Lung (tissue), 12 donors: ENCODE measurements around the gene HSPG2. TPM values are rescaled to one million over a fixed set of nuclear protein-coding genes. Genes with fewer than 3 reads are reported as not detected.

Experiments used
- ATAC-seq: fragments of 200-7000 bp; cut with Tn5 transposase; one replicate; pipeline ENCODE4 v1.9.1; 2020; ENCODE audit warnings: moderate number of reproducible peaks; ENCODE audit not compliant: insufficient read depth, low FRiP score
- DNase-seq, 3 donors: peaks; one replicate each; pipeline ENCODE4 v3.0.0-alpha.2; 2013 to 2017
- H3K27ac ChIP-seq, 2 donors: one replicate each; pipeline ENCODE4 v1.5.1; 2013; ENCODE audit warnings: mild to moderate bottlenecking in 2 of 2, moderate library complexity in 2 of 2, control low read depth in 1 of 2, inconsistent platforms in 1 of 2, low read depth in 1 of 2, low read length in 1 of 2
- H3K27me3 ChIP-seq, 3 donors: one replicate each; pipeline ENCODE4 v1.5.1; 2013; ENCODE audit warnings: low read length in 2 of 3; ENCODE audit not compliant: control insufficient read depth in 3 of 3, insufficient read depth in 3 of 3
- H3K36me3 ChIP-seq, 4 donors: one replicate each; pipeline ENCODE4 v1.5.1; 2013; ENCODE audit warnings: low read length in 4 of 4, mild to moderate bottlenecking in 1 of 4, moderate library complexity in 1 of 4; ENCODE audit not compliant: control insufficient read depth in 4 of 4, insufficient read depth in 4 of 4
- H3K4me1 ChIP-seq, 5 donors: one replicate each; pipeline ENCODE4 v1.5.1; 2013; ENCODE audit warnings: low read length in 5 of 5, mild to moderate bottlenecking in 2 of 5, moderate library complexity in 1 of 5; ENCODE audit not compliant: control insufficient read depth in 5 of 5, insufficient read depth in 5 of 5
- H3K4me3 ChIP-seq: one replicate; pipeline ENCODE4 v1.5.1; 2013; ENCODE audit warnings: mild to moderate bottlenecking, control low read depth, moderate library complexity
- H3K9ac ChIP-seq, 2 donors: one replicate each; pipeline ENCODE4 v1.5.1; 2013; ENCODE audit warnings: low read length in 2 of 2, control low read depth in 1 of 2; ENCODE audit not compliant: insufficient read depth in 1 of 2
- H3K9me3 ChIP-seq, 4 donors: one replicate each; pipeline ENCODE4 v1.5.1; 2013; ENCODE audit warnings: low read length in 3 of 4, mild to moderate bottlenecking in 1 of 4, moderate library complexity in 1 of 4; ENCODE audit not compliant: control insufficient read depth in 4 of 4, insufficient read depth in 3 of 4
- CTCF ChIP-seq: IDR thresholded peaks from 2 replicates; pipeline ENCODE4 v1.5.1; 2012; ENCODE audit warnings: mild to moderate bottlenecking; ENCODE audit errors: control extremely low read depth, extremely low read depth
- WGBS, 2 donors: extraction: QIAGEN DNeasy Blood & Tissue Kit; methylation state at CpG; one replicate each; pipeline ENCODE4 v1.1.7; 2013; 5-methylcytosine and 5-hydroxymethylcytosine counted together
- polyA plus RNA-seq, 2 donors: library from polyadenylated mRNA; stranded (reverse); fragments of 200-250 nt; gene quantifications; one replicate each; pipeline ENCODE4 v1.2.1, GENCODE V29; 2013
- total RNA-seq, 2 donors: library from RNA; depleted of rRNA in 1 of 2; stranded (reverse); fragments of >200 nt in 1 of 2; gene quantifications; one replicate each; pipeline ENCODE4 v1.2.1, GENCODE V29; 2014 to 2021
- donor health status: control.
- donor health status: control.
- donor health status: Bipolar disorder and iron deficiency.
- donor health status: healthy.
- donor health status: DM: yes; HTN: yes; CAD: no.

Gene HSPG2
- total and polyA plus RNA-seq, 4 donors: 58.0 to 335 (median 140) TPM

GRCh38 chr1:21830792-21831453, 106.2 kb downstream of the HSPG2 start:
- no peak for DNase-seq
- no peak overlapping the region for H3K4me3 ChIP-seq
- H3K36me3 ChIP-seq: peaks cover 30 to 69% (median 38%) of the 10 kb centered on the region in 4 donors
- peaks cover 0 to 11% (median 4%) of the 10 kb centered on the region in 4 donors for H3K9me3 ChIP-seq
- TF ChIP-seq CTCF: no peak
- no peak overlapping the region for H3K9ac ChIP-seq
- H3K4me1 ChIP-seq: no peaks in the 10 kb centered on the region
- WGBS, 2 donors: 95 to 96% methylated on average over 15 to 23 of the region's 23 CpGs
- H3K27ac ChIP-seq: no peak overlapping the region
- no peak for ATAC-seq
- H3K27me3 ChIP-seq: no peaks in the 10 kb centered on the region

DNA sequence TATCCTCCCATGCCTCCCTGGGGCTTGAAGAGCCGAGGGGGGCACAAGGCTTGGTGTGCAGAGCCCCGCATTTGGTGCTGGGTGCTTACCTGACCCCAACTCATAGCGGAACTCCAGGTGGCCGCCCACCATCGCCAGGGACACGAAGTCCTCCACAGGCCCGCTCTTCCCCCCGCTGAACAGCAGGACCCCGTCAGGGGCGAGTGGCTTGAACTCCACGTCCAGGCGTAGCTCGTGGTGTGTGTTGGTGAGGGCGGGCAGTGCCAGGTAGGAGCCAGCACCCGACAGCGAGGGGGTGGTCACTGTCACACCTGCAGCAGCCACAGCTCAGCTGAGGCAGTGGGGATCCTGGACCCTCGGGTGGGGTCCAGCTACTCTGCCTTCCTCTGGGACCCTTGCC, 107.8 kb downstream of the HSPG2 start:
- no peak for ATAC-seq
- Histone ChIP-seq H3K36me3 (peaks cover 20 to 69% (median 29%) of the 10 kb centered on the region in 4 donors), H3K9ac (no peak overlapping the region), H3K27me3 (no peaks in the 10 kb centered on the region), H3K4me3 (no peak overlapping the region), H3K4me1 (no peaks in the 10 kb centered on the region), H3K9me3 (peaks cover 0 to 5% (median 2%) of the 10 kb centered on the region in 4 donors), H3K27ac (no peak overlapping the region)
- no peak for TF ChIP-seq CTCF
- no peak for DNase-seq
- WGBS, 2 donors: 95 to 96% methylated on average over 17 of the region's 17 CpGs

DNA sequence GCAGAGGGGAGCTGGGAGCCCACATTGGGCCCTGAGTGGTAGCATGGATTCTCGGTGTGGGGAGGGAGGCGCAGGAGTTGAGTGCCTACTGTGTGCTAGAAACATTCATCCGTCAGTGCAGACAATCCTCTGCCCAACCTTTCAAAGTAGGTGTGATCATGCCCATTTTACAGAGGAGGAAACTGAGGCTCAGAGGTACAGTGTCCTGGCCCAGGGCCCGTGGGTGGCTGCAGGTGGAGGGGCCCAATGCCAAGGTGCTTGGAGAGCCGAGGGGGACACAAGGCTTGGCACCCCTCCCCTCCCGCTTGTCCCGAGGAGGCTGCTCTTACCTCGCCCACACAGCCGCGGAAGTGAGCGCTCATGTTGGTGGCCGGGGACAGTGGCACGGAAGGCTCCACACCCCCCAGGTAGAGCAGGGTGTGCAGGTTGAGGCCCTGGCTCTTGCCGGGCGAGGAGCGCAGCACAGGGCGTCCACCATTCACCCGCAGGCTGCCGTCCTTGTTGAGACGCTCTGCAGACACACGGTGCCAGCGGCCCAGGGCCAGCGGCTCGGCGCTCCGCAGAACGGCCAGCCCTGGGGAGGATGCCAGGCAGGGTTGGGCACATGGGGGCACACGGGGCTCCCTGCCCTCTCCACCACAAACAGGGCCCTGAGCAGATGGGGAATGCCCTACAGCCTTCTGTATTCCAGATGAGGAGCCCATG, 108.5 kb downstream of the HSPG2 start:
- no peak for DNase-seq
- no peak overlapping the region for H3K4me3 ChIP-seq
- H3K27me3 ChIP-seq: no peaks in the 10 kb centered on the region
- no peak overlapping the region for H3K9ac ChIP-seq
- peaks cover 14 to 69% (median 26%) of the 10 kb centered on the region in 4 donors for H3K36me3 ChIP-seq
- ATAC-seq: no peak
- no peaks in the 10 kb centered on the region for H3K4me1 ChIP-seq
- peaks cover 0 to 4% (median under 1%) of the 10 kb centered on the region in 4 donors for H3K9me3 ChIP-seq
- TF ChIP-seq CTCF: no peak
- 90 to 93% methylated on average over 28 of the region's 28 CpGs for WGBS, 2 donors
- no peak overlapping the region for H3K27ac ChIP-seq
